ENCODE data around the gene PLPPR3. TPM values are rescaled to one million over a fixed set of nuclear protein-coding genes. Genes with fewer than 3 reads are reported as not detected.
"Not testable (repeated sequence)": the region's sequence is repeated elsewhere in the genome, so short reads cannot be mapped to it uniquely, and the experiment has no call there.

PLPPR3 gene
- total RNA-seq, 1 donor = 5.9 TPM

DNA sequence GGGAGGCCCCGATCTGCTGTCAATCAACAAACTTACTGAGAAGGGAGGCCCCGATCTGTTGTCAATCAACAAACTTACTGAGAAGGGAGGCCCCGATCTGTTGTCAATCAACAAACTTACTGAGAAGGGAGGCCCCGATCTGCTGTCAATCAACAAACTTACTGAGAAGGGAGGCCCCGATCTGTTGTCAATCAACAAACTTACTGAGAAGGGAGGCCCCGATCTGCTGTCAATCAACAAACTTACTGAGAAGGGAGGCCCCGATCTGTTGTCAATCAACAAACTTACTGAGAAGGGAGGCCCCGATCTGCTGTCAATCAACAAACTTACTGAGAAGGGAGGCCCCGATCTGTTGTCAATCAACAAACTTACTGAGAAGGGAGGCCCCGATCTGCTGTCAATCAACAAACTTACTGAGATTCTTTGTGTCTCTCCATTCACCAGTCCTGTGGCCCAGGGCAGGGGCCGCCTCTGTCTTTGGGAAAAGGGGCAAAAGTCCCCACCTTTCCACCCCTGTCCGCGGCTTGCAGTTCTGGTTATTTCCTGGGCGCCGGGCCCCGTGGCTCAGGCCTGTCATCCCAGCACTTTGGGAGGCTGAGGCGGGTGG lies 32.0 kb upstream of the PLPPR3 start:
- DNase-seq (ENCODE audit: low read depth in 2 of 3, low spot score in 2 of 3) = not testable (repeated sequence)

DNA sequence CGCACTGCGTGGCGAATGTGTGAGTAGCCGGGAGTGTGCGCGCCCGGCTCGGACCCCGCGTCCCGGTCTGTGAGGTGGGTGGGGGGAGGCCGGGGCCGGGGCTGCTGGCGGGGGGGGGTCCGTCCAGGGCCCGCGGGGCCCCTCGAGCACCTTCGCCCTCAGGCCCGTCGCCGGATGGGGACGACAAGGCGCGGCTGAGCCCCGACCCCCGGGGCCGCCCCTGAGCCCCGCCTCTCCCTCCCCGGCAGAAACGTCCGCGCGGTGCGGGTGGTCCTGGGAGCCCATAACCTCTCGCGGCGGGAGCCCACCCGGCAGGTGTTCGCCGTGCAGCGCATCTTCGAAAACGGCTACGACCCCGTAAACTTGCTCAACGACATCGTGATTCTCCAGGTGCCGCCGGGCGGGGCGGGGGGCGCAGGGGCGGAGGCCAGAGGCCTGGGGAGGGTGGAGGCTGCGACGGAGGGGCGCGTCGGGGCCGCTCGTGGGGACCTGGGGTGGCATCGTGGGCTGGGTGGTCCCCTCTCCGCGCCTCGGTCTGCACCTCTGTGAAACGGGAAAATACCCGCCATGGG lies 31.3 kb upstream of the PLPPR3 start:
- no peak for DNase-seq (ENCODE audit: low read depth in 2 of 3, low spot score in 2 of 3)

DNA sequence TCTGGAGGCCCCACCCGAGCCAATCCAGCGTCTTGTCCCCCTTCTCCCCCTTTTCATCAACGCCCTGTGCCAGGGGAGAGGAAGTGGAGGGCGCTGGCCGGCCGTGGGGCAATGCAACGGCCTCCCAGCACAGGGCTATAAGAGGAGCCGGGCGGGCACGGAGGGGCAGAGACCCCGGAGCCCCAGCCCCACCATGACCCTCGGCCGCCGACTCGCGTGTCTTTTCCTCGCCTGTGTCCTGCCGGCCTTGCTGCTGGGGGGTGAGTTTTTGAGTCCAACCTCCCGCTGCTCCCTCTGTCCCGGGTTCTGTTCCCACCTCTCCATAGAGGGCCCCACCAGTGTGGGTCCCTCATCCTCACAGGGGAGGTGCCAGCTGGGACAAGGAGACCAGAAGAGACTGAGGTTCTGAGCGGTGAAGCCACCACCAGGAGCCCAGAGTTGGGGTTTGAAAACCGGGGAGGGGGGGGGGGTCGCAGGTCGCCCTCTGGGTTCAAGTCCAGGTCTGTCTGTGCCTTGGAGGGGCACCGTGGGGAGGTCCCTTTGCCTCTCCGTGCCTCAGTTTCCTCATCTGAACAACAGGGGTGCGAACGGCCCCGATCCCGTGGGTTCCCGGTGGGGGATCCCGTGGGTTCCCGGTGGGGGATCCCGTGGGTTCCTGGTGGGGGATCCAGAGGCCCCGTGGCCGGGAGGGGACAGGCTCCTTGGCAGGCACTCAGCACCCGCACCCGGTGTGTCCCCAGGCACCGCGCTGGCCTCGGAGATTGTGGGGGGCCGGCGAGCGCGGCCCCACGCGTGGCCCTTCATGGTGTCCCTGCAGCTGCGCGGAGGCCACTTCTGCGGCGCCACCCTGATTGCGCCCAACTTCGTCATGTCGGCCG lies 30.6 kb upstream of the PLPPR3 start, which contains the start of gene ELANE:
TSS of gene ELANE (plus strand) at position 168 of the 878 bp plus-strand sequence. CDS start at position 194, 26 bp downstream.
- DNase-seq (ENCODE audit: low read depth in 2 of 3, low spot score in 2 of 3) = no peak

DNA sequence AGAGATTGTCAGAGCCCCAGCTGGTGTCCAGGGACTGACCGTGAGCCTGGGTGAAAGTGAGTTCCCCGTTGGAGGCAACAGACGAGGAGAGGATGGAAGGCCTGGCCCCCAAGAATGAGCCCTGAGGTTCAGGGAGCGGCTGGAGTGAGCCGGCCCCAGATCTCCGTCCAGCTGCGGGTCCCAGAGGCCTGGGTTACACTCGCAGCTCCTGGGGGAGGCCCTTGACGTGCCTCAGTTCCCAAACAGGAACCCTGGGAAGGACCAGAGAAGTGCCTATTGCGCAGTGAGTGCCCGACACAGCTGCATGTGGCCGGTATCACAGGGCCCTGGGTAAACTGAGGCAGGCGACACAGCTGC lies 29.2 kb upstream of the PLPPR3 start:
- DNase-seq (ENCODE audit: low read depth in 2 of 3, low spot score in 2 of 3) = no peak

DNA sequence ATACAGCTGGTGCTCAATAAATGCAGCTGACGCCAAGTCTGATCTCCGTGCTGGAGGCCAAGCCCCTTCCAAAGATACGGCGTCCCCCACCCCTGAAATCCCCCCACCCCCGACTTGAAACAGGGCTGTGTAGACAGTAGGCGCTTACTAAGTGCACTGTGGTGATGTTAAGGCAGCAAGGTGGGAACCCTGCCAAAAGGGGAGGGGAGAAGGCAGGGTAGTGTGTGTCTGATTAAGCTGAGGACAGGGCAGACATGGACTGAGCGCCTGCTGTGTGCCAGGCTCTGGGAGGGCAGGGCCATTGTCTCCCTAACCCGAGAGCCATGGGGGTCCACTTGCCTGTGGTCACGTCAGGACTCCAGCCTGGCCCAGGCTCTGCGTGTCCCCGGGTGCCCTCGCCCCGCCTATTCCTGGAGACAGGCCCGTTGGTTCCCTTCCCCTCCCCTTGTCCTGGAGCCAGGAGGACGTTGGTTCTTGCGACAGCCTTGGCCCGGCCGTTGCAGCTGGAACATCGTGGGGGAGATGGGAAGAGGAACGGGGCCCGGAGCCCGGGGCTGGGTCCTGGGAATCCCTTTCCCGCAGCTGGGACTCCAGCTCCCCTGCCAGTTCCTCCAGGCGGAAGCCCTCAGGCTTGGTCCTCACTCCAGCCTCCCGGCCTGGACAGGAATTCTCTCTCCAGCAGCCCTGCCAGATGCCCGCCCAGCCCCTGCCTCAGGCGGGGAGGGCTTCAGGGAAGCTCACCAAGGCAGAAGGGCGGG lies 28.6 kb upstream of the PLPPR3 start:
- peak in 1 of 3 donors; percentile 49 for DNase-seq (ENCODE audit: low read depth in 2 of 3, low spot score in 2 of 3)

DNA sequence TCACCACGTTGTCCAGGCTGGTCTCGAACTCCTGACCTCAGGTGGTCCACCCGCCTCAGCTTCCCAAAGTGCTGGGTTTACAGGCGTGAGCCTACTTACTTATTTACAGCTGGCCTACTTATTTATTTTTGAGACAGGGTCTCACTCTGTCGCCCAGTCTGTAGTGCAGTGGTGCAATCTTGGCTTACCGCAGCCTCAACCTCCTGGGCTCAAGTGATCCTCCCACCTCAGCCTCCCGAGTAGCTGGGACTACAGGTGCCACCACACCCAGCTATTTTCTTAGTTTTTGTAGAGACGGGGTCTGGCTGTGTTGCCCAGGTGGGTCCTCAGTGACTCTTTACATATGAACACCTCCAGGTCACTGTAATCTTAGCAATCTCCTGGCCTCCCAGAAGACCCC lies 27.4 kb upstream of the PLPPR3 start:
- DNase-seq (ENCODE audit: low read depth in 2 of 3, low spot score in 2 of 3) = not testable (repeated sequence)

DNA sequence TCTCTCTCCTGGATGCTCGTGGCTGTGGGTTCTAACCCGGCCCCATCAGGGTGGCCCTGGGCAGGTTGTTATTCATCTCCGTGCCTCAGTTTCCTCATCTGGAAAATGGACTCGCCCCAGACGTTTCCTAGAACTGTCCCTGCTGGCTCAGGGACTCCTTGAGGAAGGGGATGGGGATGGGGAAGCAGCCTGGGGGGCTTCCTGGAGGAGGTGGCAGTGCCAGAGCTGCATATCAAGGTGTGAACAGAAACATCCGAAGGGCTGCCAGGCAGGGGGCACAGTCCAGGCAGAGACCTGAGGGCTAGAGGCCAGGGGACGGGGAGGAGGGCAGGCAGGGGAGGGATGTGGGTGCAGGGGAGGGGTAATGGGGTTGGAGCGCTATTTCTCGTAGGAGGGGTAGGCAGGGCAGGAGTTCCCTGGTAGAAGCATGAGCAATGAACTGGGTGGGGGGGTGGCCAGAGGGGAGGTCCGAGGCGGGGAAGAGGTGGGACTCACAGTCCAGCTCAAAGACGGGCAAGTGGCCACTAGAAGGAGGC lies 26.7 kb upstream of the PLPPR3 start:
- no peak for DNase-seq (ENCODE audit: low read depth in 2 of 3, low spot score in 2 of 3)

DNA sequence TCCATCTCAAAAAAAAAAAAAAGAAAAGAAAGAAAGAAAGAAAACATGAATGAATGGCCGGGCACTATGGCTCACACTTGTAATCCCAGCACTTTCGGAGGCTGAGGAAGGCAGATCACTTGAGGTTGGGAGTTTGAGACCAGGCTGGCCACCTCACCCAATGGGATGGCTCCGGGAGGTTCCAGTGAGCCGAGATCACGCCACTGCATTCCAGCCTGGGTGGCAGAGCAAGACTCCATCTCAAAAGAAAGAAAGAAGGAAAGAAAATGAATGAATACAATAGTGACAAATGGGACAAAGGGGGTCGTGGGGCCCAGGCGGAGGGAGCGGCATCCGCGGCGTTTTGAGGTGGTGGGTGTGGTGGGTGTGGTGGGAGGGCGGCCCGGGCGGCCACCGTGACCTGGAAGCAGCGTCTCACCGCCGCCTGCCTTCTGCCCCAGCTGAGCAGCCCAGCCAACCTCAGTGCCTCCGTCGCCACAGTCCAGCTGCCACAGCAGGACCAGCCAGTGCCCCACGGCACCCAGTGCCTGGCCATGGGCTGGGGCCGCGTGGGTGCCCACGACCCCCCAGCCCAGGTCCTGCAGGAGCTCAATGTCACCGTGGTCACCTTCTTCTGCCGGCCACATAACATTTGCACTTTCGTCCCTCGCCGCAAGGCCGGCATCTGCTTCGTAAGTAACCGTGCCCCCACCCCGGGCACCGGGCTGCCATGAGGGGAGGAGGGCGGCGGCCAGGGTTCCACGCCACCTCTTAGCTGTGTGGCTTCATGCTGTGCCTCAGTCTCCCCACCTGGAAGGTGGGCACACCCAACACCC lies 24.2 kb upstream of the PLPPR3 start:
- DNase-seq (ENCODE audit: low read depth in 2 of 3, low spot score in 2 of 3) = no peak

DNA sequence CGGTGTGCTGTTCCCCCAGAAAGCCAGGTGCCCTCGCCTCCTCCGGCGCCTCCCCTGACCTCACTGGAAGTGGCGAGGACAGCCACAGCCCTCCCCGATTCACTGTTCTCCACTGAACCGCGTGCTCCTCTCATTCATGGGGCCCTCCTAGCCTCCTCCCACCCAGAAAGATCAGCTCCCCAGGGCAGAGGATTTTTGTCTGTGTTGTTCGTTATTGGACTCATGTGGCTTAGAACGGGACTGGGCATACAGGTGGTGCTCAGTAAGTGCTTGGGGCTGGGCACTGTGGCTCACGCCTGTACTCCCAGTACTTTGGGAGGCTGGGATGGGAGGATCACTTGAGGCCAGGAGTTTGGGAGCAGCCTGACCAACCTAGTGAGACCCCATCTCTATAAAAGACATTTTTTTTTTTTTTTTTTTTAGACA lies 22.8 kb upstream of the PLPPR3 start:
- DNase-seq (ENCODE audit: low read depth in 2 of 3, low spot score in 2 of 3) = peak in 1 of 3 donors; percentile 38

DNA sequence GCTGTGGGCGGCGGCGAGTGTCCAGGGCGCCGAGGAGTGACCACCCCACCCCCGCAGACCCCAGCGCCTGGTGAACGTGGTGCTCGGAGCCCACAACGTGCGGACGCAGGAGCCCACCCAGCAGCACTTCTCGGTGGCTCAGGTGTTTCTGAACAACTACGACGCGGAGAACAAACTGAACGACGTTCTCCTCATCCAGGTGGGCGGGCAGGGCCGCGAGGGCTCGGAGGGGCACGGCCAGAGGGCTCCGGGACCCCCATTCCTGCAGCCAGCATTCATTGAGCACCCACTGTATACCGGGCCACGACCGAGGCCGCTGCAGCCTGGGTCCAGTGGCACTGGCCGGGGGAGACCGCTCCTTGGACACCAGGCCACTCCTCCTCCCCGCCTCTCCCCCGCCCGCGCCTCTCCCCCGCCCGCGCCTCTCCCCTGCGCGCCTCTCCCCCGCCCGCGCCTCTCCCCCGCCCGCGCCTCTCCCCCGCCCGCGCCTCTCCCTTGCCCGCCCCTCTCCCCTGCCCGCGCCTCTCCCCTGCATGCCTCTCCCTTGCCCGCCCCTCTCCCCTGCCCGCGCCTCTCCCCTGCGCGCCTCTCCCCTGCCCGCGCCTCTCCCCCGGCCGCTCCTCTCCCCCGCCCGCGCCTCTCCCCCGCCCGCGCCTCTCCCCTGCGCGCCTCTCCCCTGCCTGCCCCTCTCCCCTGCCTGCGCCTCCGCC lies 22.2 kb upstream of the PLPPR3 start:
- no peak for DNase-seq (ENCODE audit: low read depth in 2 of 3, low spot score in 2 of 3)

DNA sequence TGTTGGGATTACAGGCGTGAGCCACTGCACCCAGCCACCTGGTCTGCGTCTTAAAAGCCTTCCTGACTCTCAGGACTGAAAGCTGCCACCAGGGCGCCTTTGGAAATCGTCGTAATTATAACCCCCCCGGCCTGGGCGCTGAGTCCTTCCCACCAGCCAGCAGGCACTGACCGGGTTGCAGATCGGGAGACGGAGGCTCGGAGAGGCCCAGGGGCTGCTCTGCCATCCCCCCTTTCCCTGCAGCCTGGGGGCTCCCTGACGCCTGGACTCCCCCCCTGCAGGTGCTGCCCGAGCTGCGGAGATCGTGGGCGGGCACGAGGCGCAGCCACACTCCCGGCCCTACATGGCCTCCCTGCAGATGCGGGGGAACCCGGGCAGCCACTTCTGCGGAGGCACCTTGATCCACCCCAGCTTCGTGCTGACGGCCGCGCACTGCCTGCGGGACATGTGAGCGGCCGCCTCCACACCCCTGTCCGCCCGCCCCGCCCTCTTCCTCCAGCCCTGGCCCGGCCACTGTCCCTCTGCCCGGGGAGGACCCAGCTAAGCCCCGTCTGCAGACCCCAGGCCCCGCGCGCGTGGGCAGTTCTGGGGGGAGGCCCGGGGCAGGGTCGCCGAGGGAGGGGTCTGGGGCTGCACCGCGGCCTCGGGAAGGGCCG lies 21.6 kb upstream of the PLPPR3 start:
- no peak for DNase-seq (ENCODE audit: low read depth in 2 of 3, low spot score in 2 of 3)

DNA sequence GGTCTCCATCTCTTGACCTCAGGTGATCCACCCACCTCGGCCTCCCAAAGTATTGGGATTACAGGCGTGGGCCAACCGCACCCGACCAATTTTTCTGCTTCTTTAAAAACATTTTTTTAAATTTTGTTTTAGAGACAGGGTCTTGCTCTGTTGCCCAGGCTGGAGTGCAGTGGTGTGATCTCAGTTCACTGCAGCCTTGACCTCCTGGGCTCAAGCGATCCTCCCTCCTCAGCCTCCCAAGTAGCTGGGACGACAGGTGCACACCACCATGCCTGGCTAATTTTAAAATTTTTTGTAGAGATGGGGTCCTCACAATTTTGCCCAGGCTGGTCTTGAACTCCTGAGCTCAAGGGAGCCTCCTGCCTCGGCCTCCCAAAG lies 21.0 kb upstream of the PLPPR3 start:
- not testable (repeated sequence) for DNase-seq (ENCODE audit: low read depth in 2 of 3, low spot score in 2 of 3)

DNA sequence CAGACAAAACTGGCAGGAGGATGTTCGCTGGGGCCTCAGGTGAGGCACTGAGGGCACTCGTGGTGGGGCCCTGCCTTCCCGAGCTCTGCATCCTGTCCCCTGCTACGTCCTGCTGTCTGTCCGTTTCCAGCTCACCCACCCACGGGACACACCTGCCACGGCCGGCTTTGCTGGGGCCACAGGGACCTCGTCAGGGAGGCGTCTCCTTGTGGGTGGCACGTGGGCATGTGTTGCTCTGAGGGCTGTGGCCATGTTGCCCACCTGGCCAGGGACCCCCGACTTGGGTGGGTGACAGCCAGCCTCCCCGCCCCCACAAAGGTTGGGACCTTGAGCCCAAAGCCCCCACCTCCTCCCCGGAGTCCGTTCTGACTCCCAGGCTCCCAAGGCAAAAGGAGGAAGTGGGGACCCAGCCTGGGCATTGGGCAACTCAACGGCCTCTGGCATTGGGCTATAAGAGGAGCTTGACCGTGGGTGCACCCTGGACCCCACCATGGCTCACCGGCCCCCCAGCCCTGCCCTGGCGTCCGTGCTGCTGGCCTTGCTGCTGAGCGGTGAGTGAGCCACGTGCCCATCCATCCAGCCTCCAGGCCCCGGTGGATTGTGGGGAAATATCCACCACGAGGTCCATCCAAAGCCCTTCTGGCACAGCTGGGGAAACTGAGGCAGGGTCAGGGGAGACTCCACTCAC lies 18.9 kb upstream of the PLPPR3 start, which contains the start of gene PRTN3:
TSS of gene PRTN3 (plus strand) at position 481 of the 688 bp plus-strand sequence. CDS start at position 491, 10 bp downstream.
- DNase-seq (ENCODE audit: low read depth in 2 of 3, low spot score in 2 of 3) = no peak

DNA sequence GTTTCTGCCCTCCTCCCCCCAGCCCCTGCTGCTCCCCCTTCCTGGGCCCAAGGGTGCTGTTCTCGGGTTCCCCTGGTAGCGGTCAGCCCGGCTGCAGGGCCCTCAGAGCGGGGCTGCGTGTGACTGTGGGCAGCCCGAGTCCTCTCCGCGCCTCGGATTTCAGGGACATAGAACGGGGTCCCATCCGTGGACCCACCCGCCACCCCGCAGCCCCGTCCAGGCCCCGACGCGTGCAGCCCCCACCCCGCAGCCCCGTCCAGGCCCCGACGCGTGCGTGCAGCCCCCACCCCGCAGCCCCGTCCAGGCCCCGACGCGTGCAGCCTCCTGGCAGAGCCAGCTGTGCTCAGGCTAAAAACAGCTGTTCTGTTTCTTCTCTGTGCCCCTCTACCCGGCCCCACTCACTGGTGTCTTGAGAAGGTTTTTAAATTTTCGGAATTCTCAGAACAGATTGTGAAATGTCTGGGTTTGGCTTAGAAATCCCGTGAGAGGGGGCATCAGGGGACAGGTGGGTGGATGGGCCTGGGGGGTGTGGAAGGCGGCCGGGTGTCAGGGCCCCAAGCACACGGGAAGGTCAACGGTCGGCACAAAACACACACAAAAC lies 13.6 kb upstream of the PLPPR3 start:
- DNase-seq (ENCODE audit: low read depth in 2 of 3, low spot score in 2 of 3) = no peak

DNA sequence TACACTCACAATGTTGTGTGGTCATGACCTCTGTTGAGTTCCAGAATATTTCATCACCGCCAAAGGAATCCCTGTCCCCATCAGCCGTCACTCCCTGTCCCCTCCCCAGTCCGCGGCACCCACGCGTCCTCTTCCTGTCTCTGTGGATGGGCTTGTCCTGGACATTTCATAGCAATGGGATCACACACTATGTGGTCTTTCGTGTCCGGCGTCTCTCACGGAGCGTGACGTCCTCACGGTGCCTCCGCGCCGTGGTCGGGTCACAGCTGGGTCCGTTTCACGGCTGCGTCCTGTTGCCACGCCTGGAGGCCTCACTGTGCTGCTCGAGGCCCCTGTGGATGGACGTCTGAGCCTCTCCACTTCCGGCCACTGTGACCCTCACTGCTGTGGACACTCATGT lies 12.5 kb upstream of the PLPPR3 start:
- no peak for DNase-seq (ENCODE audit: low read depth in 2 of 3, low spot score in 2 of 3)

DNA sequence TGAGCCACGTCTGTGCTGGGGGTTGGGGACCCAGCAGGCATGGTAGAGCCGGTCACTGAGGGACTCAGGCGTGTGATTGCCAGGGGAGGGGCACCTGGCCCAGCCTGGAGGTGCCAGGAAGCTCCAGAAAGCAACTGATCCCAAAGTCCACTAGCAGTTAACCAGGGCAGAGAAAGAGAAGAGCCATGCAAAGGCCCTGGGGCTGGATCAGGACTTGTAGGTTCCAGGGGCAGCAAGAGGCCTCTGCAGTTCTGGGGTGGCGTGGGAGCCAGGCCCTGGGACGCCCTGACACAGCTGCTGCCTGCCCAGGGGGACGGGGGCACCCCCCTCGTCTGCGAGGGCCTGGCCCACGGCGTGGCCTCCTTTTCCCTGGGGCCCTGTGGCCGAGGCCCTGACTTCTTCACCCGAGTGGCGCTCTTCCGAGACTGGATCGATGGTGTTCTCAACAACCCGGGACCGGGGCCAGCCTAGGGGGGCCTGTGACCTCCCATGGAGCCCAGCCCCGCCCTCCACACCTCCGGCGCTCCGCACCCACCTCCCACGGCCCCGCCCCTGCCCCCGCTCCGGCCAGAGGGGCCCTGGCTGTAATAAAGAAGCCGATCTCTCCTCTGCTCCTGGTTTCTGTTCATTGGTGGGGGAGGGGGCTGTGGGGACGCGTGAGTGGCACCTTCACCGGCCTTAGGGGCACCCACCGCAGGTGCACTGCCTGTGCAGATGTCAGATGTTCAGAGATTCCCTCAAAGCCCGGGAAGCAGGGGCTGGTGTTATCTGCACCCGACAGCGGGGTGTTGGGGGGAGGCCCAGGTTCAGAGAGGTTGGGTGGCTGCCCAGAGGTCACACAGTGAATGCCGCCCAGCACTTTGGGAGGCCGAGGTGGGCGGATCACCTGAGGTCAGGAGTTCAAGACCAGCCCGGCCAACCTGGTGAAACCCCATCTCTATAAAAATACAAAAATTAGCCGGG lies 9.9 kb upstream of the PLPPR3 start:
- no peak for DNase-seq (ENCODE audit: low read depth in 2 of 3, low spot score in 2 of 3)
